NCI-H146 treated with DMSO at 0.1 percent for 48 hours (cell line): ENCODE measurements around the gene HTRA3.

Experiments used
- DNase-seq: peaks from one replicate; lab custom pipeline; 2025; ENCODE audit not compliant: unreplicated experiment; lab: John Stamatoyannopoulos, UW

HTRA3 gene

DNA sequence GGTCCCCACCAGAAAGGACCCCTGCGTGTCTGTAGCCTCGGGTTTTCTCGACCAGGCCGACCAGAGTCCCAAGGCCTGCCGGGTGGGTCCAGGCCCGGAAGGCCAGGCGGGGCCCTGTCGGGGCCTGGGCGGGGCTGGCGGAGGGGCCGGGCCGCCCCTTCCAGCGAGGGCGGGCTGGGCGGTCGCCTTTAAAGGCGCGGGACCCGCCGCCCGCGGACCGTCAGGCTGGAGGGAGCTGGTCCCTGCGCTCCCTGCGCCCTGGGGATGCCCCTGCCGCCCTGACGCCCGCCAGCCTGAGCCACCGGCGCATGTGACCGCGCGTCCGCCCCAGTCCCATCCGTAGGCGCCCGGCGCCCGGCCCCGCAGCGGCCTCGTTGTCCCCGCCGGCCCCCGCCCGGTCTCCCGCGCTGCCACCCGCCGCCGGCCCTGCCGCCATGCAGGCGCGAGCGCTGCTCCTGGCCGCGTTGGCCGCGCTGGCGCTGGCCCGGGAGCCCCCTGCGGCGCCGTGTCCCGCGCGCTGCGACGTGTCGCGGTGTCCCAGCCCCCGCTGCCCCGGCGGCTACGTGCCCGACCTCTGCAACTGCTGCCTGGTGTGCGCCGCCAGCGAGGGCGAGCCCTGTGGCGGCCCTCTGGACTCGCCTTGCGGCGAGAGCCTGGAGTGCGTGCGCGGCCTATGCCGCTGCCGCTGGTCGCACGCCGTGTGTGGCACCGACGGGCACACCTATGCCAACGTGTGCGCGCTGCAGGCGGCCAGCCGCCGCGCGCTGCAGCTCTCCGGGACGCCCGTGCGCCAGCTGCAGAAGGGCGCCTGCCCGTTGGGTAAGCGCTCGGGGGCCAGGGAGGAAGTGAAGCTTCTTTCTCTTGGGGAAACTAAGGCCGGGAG lies at the start of gene HTRA3:
Gene HTRA3 (plus strand): TSS at position 220 of the 883 bp plus-strand sequence. CDS start 215 bp downstream, at position 435.
- DNase-seq = no peak

DNA sequence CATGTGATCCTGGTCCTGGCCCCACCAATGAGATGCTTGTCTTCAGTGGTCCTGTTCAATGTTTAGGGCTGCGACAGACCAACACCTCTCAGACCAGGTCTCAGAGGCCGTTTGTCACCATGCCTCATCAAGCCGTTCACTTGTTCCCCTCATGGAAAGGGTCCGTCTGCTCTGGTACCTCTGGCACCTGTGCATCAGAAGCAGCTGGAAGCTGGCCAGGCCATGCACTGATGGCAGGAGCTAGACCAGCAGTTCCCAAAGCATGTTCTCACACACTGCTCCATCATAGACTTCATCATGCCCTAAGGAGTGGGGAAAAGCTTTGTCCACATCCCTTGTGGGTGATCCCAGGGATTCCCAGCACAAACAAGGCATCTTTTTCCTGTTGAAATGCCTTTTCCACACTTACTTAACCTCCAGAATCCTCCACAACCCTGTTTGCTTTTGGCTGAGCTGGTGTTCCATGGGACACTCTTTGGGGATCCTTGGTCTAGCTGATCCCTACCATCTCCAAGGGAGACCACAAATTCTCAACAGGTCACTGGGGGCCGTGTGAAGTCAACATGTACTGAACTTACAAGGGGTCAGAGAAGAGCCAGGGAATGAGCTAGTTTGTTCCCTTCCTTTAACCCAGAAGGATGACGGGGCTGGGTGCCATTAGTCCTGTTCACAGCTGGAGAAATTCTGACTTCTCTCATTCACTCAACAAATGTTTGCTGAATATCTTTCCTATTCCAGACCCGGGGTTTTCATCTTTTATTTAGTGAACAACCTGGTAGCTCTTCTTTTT lies 48.7 kb upstream of the HTRA3 start:
- DNase-seq = no peak

DNA sequence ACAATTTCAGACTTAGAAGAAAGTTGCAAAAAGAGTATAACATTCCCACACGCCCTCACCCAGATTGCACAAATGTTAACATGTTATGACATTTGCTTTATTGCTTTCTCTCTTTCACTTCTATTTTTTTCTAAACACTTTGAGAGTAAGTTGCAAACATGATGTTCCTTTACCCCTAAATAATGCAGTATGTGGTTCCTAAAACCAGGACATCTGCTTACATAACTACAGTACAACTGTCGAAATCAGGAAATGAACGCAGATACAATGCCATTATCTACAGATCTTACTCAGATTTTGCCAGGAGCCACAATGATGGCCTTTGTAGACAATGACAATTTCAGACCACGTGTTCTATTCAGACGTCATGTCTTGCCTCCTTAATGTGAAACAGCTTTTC lies 48.1 kb upstream of the HTRA3 start:
- no peak for DNase-seq

DNA sequence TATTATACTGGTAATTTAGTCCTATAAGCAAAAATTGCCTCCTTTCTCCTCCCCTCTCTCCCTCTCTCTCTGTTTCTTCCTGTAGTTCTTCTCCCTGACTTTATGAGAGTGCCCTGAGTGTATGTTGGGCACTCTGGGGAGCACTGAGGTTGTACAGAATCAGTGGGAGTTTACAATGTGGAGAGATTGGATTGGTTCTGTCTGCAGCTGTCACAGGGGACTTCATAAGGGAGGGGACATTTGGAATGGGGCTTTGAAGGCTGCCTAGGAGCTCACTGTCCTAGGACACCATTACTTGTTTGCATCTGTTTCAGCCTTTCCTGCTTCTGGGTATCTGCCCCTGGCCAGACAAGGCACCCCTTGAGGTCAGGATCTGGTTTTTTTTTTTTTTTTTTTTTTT lies 47.6 kb upstream of the HTRA3 start:
- no peak for DNase-seq

GRCh38 chr4:8222609-8223388 lies 46.8 kb upstream of the HTRA3 start:
- no peak for DNase-seq

GRCh38 chr4:8224267-8224974 lies 45.1 kb upstream of the HTRA3 start:
- no peak for DNase-seq

DNA sequence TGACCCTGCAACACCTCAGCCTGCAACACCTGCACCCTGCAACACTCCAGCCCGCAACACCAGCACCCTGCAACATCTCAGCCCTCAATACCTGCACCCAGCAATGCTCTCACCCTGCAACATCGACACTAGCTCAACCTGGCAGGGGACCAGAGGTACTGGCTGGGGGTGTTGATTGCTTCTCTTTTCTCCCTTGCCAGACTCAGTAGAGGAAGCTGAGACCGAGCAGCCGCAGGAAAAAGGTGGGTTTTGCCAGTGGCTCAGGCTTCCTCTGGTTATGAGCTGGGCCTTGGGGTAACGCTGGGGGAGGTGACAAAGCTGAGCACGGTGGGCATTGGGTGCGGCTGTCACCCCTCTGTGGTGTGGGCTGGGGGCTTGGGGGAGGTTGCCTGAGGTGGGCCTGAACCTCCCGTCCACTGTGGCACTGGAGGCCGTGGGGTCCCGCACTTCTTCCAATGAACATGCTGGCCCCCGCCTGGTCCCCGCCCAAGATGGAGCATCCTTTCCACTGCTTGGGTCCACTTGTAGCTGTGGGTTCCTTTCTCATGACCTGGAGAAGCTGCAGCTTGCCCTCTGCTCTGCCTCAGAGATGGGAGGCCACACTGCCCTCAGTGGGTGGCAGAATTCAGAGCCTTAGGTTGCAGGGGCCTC lies 44.5 kb upstream of the HTRA3 start:
- no peak for DNase-seq

GRCh38 chr4:8225706-8226443 lies 43.7 kb upstream of the HTRA3 start:
- DNase-seq = peak; percentile 71

DNA sequence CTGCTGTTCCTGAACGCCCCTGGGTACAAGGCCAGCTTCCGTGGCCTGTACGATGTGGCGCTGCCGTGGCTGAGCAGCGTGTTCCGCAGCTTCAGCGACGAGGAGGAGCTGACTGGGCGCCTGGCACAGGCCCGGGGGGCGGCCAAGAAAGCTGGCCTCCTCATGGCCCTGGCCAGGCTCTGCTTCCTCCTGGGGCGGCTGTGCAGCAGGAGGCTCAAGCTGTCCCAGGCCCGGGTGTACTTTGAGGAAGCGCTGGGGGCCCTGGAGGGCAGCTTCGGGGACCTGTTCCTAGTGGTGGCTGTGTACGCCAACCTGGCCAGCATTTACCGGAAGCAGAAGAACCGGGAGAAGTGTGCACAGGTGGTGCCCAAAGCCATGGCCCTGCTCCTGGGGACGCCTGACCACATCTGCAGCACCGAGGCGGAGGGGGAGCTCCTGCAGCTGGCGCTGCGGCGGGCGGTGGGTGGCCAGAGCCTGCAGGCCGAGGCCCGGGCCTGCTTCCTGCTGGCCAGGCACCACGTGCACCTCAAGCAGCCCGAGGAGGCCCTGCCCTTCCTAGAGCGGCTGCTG lies 42.3 kb upstream of the HTRA3 start:
- DNase-seq = no peak

DNA sequence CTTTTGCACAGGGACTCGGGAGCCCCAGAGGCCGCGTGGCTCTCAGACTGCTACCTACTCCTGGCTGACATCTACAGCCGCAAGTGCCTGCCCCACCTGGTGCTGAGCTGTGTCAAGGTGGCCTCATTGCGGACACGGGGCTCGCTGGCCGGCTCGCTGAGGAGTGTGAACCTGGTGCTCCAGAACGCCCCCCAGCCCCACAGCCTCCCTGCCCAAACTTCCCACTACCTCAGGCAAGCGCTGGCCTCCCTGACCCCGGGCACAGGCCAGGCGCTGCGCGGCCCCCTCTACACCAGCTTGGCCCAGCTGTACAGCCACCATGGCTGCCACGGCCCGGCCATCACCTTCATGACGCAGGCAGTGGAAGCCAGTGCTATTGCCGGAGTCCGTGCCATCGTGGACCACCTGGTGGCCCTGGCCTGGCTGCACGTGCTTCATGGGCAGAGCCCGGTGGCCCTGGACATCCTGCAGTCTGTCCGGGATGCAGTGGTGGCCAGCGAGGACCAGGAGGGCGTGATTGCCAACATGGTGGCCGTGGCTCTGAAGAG lies 41.7 kb upstream of the HTRA3 start:
- DNase-seq = no peak

DNA sequence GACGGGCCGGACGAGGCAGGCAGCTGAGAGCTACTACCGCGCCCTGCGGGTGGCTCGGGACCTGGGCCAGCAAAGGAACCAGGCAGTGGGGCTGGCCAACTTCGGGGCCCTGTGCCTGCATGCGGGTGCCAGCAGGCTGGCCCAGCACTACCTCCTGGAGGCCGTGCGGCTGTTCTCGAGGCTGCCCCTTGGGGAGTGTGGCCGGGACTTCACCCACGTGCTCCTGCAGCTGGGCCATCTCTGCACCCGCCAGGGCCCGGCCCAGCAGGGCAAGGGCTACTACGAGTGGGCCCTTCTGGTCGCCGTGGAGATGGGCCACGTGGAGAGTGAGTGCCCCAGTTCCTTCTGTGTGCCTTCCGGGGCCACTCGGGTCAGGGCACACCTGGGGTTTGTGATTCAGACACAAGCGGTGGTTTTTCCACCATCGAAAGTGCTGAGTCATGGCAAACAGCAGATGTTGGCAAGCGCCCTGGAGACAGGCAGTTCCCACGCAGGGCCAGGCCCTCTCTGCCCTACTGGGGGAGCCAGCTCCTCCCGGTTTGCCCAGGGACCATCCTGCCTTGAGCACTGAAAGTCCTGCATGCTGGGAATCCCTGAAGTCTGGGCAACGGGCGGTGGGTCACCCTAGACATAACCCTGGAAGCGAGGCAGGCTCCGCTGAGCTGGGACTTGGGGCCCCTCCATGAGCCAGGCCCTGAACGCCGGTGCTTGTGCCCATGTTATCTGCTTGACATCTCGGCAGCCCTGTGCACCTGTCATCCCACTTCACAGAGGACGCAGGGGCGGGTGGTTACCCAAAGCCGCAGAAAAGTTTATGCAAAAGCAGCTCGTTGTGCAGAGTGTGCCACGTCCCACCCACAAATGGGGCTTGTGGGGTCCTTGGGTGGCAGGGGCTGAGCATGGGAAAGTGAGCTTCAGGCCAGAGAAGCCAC lies 41.0 kb upstream of the HTRA3 start:
- no peak for DNase-seq

GRCh38 chr4:8229331-8229975 lies 40.1 kb upstream of the HTRA3 start:
- DNase-seq = no peak

GRCh38 chr4:8230033-8230432 lies 39.5 kb upstream of the HTRA3 start:
- no peak for DNase-seq

GRCh38 chr4:8230891-8231290 lies 38.7 kb upstream of the HTRA3 start:
- no peak for DNase-seq

GRCh38 chr4:8231551-8232049 lies 38.0 kb upstream of the HTRA3 start:
- DNase-seq = no peak

DNA sequence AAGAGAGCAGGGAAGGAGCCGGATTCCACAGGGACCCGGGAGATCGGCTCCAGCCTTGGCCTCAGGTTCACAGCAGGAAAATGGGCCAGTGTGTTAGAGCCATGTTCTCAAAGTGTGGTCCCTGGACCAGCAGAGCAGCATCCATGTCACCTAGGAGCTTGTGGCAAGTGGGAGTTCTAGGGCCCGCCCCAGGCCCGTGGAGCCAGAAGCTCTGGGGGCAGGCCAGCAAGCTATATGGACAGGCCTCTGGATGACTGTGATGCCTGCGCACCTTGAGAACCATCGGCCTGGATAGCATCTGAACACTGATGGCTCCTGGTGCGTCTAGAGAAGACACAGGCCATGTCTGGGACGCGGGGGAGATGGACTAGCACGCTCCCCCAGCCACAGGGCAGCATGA lies 36.8 kb upstream of the HTRA3 start:
- no peak for DNase-seq
